Astrocyte (in vitro differentiated cells and primary cell): ENCODE measurements around the gene RPAP2. TPM values are rescaled to one million over a fixed set of nuclear protein-coding genes. Genes with fewer than 3 reads are reported as not detected.
A peak's percentile ranks its signal among the peaks of the same experiment; 100 is the strongest.
"Not testable (repeated sequence)": the region's sequence is repeated elsewhere in the genome, so short reads cannot be mapped to it uniquely, and the experiment has no call there.

ENCODE experiments used
- DNase-seq: peaks from one replicate; pipeline ENCODE4 v3.0.0-alpha.2; 2010; ENCODE audit warnings: low read depth
- FAIRE-seq: peaks from 2 replicates; lab custom pipeline; 2011; peaks lifted over from hg19 to GRCh38; lab: Jason Lieb, UNC
- H2AFZ ChIP-seq: 2 replicates; pipeline ENCODE4 v1.6.0; 2012; ENCODE audit warnings: low read depth, low read length, inconsistent platforms
- H3K27ac ChIP-seq: 2 replicates; pipeline ENCODE4 v1.5.1; 2011; ENCODE audit warnings: low read depth, low read length, inconsistent platforms
- H3K27me3 ChIP-seq: 2 replicates; pipeline ENCODE4 v1.6.0; 2011; ENCODE audit warnings: low read length, inconsistent platforms; ENCODE audit not compliant: insufficient read depth
- H3K36me3 ChIP-seq: 2 replicates; pipeline ENCODE4 v1.5.1; 2011; ENCODE audit warnings: low read length, inconsistent platforms; ENCODE audit not compliant: insufficient read depth
- H3K4me1 ChIP-seq: 2 replicates; pipeline ENCODE4 v1.5.1; 2011; ENCODE audit warnings: low read length, inconsistent platforms; ENCODE audit not compliant: insufficient read depth
- H3K4me2 ChIP-seq: 2 replicates; pipeline ENCODE4 v1.6.0; 2012; ENCODE audit warnings: low read length, inconsistent platforms
- H3K4me3 ChIP-seq: 2 replicates; pipeline ENCODE4 v1.5.1; 2011; ENCODE audit warnings: low read depth, mild to moderate bottlenecking, low read length, inconsistent platforms; ENCODE audit not compliant: insufficient read depth
- H3K79me2 ChIP-seq: 2 replicates; pipeline ENCODE4 v1.6.0; 2012; ENCODE audit warnings: mild to moderate bottlenecking, low read length, inconsistent platforms; ENCODE audit not compliant: insufficient read depth
- H3K9ac ChIP-seq: 2 replicates; pipeline ENCODE4 v1.6.0; 2012; ENCODE audit warnings: mild to moderate bottlenecking, low read length, inconsistent platforms
- H3K9me3 ChIP-seq: 2 replicates; pipeline ENCODE4 v1.5.1; 2012; ENCODE audit warnings: low read depth, mild to moderate bottlenecking, low read length, inconsistent platforms; ENCODE audit not compliant: insufficient read depth
- H4K20me1 ChIP-seq: 2 replicates; pipeline ENCODE4 v1.6.0; 2012; ENCODE audit warnings: low read length, inconsistent platforms; ENCODE audit not compliant: insufficient read depth
- H3K27ac Mint-ChIP-seq: one replicate; pipeline ENCODE4 v1.8.0; 2021; ENCODE audit warnings: mild to moderate bottlenecking, mixed read lengths; ENCODE audit not compliant: unreplicated experiment
- H3K27me3 Mint-ChIP-seq: one replicate; pipeline ENCODE4 v1.8.0; 2021; ENCODE audit warnings: low read depth, mixed read lengths; ENCODE audit not compliant: unreplicated experiment
- H3K36me3 Mint-ChIP-seq: one replicate; pipeline ENCODE4 v1.8.0; 2021; ENCODE audit warnings: low read depth, mixed read lengths; ENCODE audit not compliant: unreplicated experiment
- H3K4me1 Mint-ChIP-seq: one replicate; pipeline ENCODE4 v1.8.0; 2021; ENCODE audit warnings: low read depth, mixed read lengths; ENCODE audit not compliant: unreplicated experiment
- H3K4me3 Mint-ChIP-seq: one replicate; pipeline ENCODE4 v1.8.0; 2021; ENCODE audit warnings: mild to moderate bottlenecking, moderate library complexity, mixed read lengths; ENCODE audit not compliant: unreplicated experiment
- H3K9me3 Mint-ChIP-seq: one replicate; pipeline ENCODE4 v1.8.0; 2021; ENCODE audit warnings: mild to moderate bottlenecking, mixed read lengths; ENCODE audit not compliant: unreplicated experiment
- CTCF ChIP-seq: IDR thresholded peaks from 2 replicates; pipeline ENCODE4 v1.5.1; 2011; ENCODE audit warnings: low read depth, mild to moderate bottlenecking, inconsistent platforms, low read length, moderate library complexity; ENCODE audit not compliant: insufficient read depth
- EZH2 ChIP-seq: IDR thresholded peaks from 2 replicates; pipeline ENCODE4 v1.6.1; 2012; ENCODE audit warnings: mild to moderate bottlenecking, low read length, inconsistent platforms; ENCODE audit not compliant: insufficient read depth
- total RNA-seq: library from RNA; stranded (reverse); gene quantifications from 2 replicates; pipeline ENCODE4 v1.2.1, GENCODE V29; 2021

The RPAP2 gene
- total RNA-seq, 1 donor from 2014 or later: 23.0 TPM

- FAIRE-seq: no peak
- no peaks in the 10 kb centered on the region for H4K20me1 ChIP-seq
- H3K27me3 Mint-ChIP-seq: no peaks in the 10 kb centered on the region
- no peak overlapping the region for H3K27ac ChIP-seq
- DNase-seq: no peak
- H2AFZ ChIP-seq: no peak overlapping the region
- H3K9me3 ChIP-seq: no peaks in the 10 kb centered on the region
- H3K4me1 ChIP-seq: no peaks in the 10 kb centered on the region
- no peaks in the 10 kb centered on the region for H3K27me3 ChIP-seq
- H3K27ac Mint-ChIP-seq: peak overlapping the region; percentile 19
- no peaks in the 10 kb centered on the region for H3K79me2 ChIP-seq
- H3K36me3 Mint-ChIP-seq: no peaks in the 10 kb centered on the region
- peaks cover 13% of the 10 kb centered on the region for H3K4me1 Mint-ChIP-seq
- no peaks in the 10 kb centered on the region for H3K9me3 Mint-ChIP-seq
- H3K4me2 ChIP-seq: no peak overlapping the region
- H3K36me3 ChIP-seq: peaks cover 10% of the 10 kb centered on the region
- H3K9ac ChIP-seq: no peak overlapping the region
- H3K4me3 Mint-ChIP-seq: no peak overlapping the region
- H3K4me3 ChIP-seq: no peak overlapping the region
- no peak for TF ChIP-seq CTCF
- no peak for TF ChIP-seq EZH2
These were observed 73.3 kb downstream of the RPAP2 start for GRCh38 chr1:92372164-92372563.

GRCh38 chr1:92374223-92374622 lies 75.4 kb downstream of the RPAP2 start:
- no peak overlapping the region for H3K4me2 ChIP-seq
- no peaks in the 10 kb centered on the region for H3K9me3 Mint-ChIP-seq
- H3K36me3 Mint-ChIP-seq: no peaks in the 10 kb centered on the region
- H3K4me1 ChIP-seq: no peaks in the 10 kb centered on the region
- H3K27ac Mint-ChIP-seq: no peak overlapping the region
- H3K27me3 Mint-ChIP-seq: no peaks in the 10 kb centered on the region
- no peak for FAIRE-seq
- no peaks in the 10 kb centered on the region for H3K79me2 ChIP-seq
- DNase-seq: no peak
- no peak for TF ChIP-seq EZH2
- H3K4me1 Mint-ChIP-seq: peaks cover 13% of the 10 kb centered on the region
- peaks cover under 1% of the 10 kb centered on the region for H3K36me3 ChIP-seq
- no peak overlapping the region for H3K4me3 ChIP-seq
- H3K9ac ChIP-seq: no peak overlapping the region
- H3K27ac ChIP-seq: no peak overlapping the region
- no peak overlapping the region for H2AFZ ChIP-seq
- H3K4me3 Mint-ChIP-seq: no peak overlapping the region
- no peaks in the 10 kb centered on the region for H3K9me3 ChIP-seq
- H4K20me1 ChIP-seq: no peaks in the 10 kb centered on the region
- no peaks in the 10 kb centered on the region for H3K27me3 ChIP-seq

GRCh38 chr1:92376345-92376744 lies 77.5 kb downstream of the RPAP2 start:
- H3K9me3 ChIP-seq: no peaks in the 10 kb centered on the region
- H3K4me3 Mint-ChIP-seq: no peak overlapping the region
- H3K4me3 ChIP-seq: no peak overlapping the region
- no peak for FAIRE-seq
- H3K27me3 ChIP-seq: no peaks in the 10 kb centered on the region
- peaks cover 13% of the 10 kb centered on the region for H3K4me1 Mint-ChIP-seq
- no peak overlapping the region for H3K4me2 ChIP-seq
- no peaks in the 10 kb centered on the region for H3K36me3 ChIP-seq
- H2AFZ ChIP-seq: no peak overlapping the region
- no peaks in the 10 kb centered on the region for H3K27me3 Mint-ChIP-seq
- DNase-seq: no peak
- no peak overlapping the region for H3K27ac Mint-ChIP-seq
- H3K36me3 Mint-ChIP-seq: peaks cover 4% of the 10 kb centered on the region
- H3K79me2 ChIP-seq: no peaks in the 10 kb centered on the region
- peaks cover 4% of the 10 kb centered on the region for H3K9me3 Mint-ChIP-seq
- H3K4me1 ChIP-seq: no peaks in the 10 kb centered on the region
- no peak for TF ChIP-seq CTCF
- TF ChIP-seq EZH2: no peak
- H3K9ac ChIP-seq: no peak overlapping the region
- no peaks in the 10 kb centered on the region for H4K20me1 ChIP-seq
- no peak overlapping the region for H3K27ac ChIP-seq

- not testable (repeated sequence) for H3K9me3 ChIP-seq, H2AFZ ChIP-seq, H3K4me3 ChIP-seq, FAIRE-seq, H3K4me1 Mint-ChIP-seq, H3K4me3 Mint-ChIP-seq, H3K9me3 Mint-ChIP-seq, H3K27ac ChIP-seq, H3K27me3 ChIP-seq, H3K4me1 ChIP-seq, H3K4me2 ChIP-seq, H4K20me1 ChIP-seq, H3K36me3 Mint-ChIP-seq, H3K9ac ChIP-seq, H3K27me3 Mint-ChIP-seq, H3K27ac Mint-ChIP-seq, H3K79me2 ChIP-seq, H3K36me3 ChIP-seq, DNase-seq
These were observed 79.1 kb downstream of the RPAP2 start for GRCh38 chr1:92377991-92378390.
